HG03139 (cell line): ENCODE measurements around the gene OR6K2.

Experiments used
- ATAC-seq: cut with Tn5 transposase; IDR thresholded peaks from one replicate; pipeline ENCODE4 v1.9.1; 2021; ENCODE audit not compliant: unreplicated experiment

OR6K2 gene

GRCh38 chr1:158686111-158687009 lies 14.1 kb downstream of the OR6K2 start, which contains the start of gene SPTA1:
TSS of gene SPTA1 (minus strand) at chr1:158686715. CDS start at chr1:158686517, 198 bp downstream.
- no peak for ATAC-seq

- no peak for ATAC-seq
These were observed 15.4 kb downstream of the OR6K2 start for GRCh38 chr1:158685085-158685484.

- ATAC-seq: no peak
These were observed 18.8 kb downstream of the OR6K2 start for GRCh38 chr1:158681606-158682005.

GRCh38 chr1:158679289-158679688 lies 21.2 kb downstream of the OR6K2 start:
- ATAC-seq: no peak

GRCh38 chr1:158675563-158676323 lies 24.7 kb downstream of the OR6K2 start:
- ATAC-seq: no peak

GRCh38 chr1:158674302-158674701 lies 26.1 kb downstream of the OR6K2 start:
- no peak for ATAC-seq

DNA sequence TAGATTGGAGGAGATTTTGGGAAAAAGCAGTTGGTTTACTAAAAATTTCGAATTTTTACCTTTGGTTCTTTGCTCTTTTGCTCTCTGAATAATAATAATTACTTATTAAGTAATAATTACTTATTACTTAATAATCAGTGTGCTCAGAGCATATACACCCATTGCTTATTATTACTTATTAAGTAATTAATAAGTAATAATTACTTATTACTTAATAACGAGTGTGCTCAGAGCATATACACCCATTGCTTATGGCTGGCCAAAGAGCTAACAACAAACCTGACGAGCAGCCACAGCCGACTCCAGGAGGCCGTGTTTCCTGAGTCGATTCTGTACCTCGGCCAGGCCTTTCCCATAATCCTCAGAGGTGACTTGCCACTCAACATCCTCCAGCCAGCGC lies 34.4 kb downstream of the OR6K2 start:
- ATAC-seq: no peak

- no peak for ATAC-seq
These were observed 45.9 kb downstream of the OR6K2 start for GRCh38 chr1:158654571-158654970.

GRCh38 chr1:158654086-158654485 lies 46.4 kb downstream of the OR6K2 start:
- no peak for ATAC-seq

- no peak for ATAC-seq
These were observed 47.6 kb downstream of the OR6K2 start for GRCh38 chr1:158652721-158653334.
